T-cell (primary cell): ENCODE results near the gene GDAP2. TPM values are rescaled to one million over a fixed set of nuclear protein-coding genes. Genes with fewer than 3 reads are reported as not detected.

Source experiments
- ATAC-seq, 4 experiments: fragments of 200-7000 bp in 3 of 4; fragments of 150-1000 bp in 1 of 4; cut with Tn5 transposase; replicated peaks in 1 of 4; 1 replicate in 3 of 4; 2 replicates in 1 of 4; pipeline ENCODE4 v1.10.0; 2021; ENCODE audit warnings: moderate library complexity in 3 of 4, mild to moderate bottlenecking in 2 of 4, moderate number of reproducible peaks in 1 of 4
- CTCF ChIA-PET, 2 donors: fragments of 300-600 bp; sonication (Branson Sonifier 250); formaldehyde crosslinking; loops; one replicate each; lab custom pipeline; 2022; ENCODE audit warnings: antibody characterized with exemption in 2 of 2; lab: Charles Lee
- POLR2A ChIA-PET, 2 donors: fragments of 300-600 bp; sonication (Branson Sonifier 250); formaldehyde crosslinking; loops; one replicate each; lab custom pipeline; 2022; ENCODE audit warnings: antibody characterized with exemption in 2 of 2; lab: Charles Lee
- DNase-seq, 35 experiments: peaks; one replicate each; pipeline versions ENCODE4 v3.0.0 to v3.0.0-alpha.2; 2013 to 2023
- H3K27ac ChIP-seq: one replicate; pipeline ENCODE4 v1.5.1; 2013; ENCODE audit warnings: low read length
- H3K27me3 ChIP-seq, 2 experiments: replicated peaks in 1 of 2; 1 replicate in 1 of 2; 2 replicates in 1 of 2; pipeline versions ENCODE4 v1.6.1 to v1.7.0; 2013; ENCODE audit warnings: low read length in 1 of 2, mixed read lengths in 1 of 2; ENCODE audit not compliant: control insufficient read depth in 2 of 2, insufficient read depth in 2 of 2; ENCODE audit errors: extremely low read depth in 1 of 2
- H3K36me3 ChIP-seq, 2 donors: 1 replicate in 1 of 2; 2 replicates in 1 of 2; pipeline versions ENCODE4 v1.6.1 to v1.7.0; 2013; ENCODE audit warnings: low read length in 1 of 2; ENCODE audit not compliant: control insufficient read depth in 2 of 2, insufficient read depth in 1 of 2; ENCODE audit errors: extremely low read depth in 1 of 2
- H3K4me1 ChIP-seq, 2 experiments: 1 replicate in 1 of 2; 2 replicates in 1 of 2; pipeline versions ENCODE4 v1.6.1 to v1.7.0; 2013; ENCODE audit warnings: low read length in 2 of 2, mixed read lengths in 1 of 2; ENCODE audit not compliant: insufficient read depth in 2 of 2, control insufficient read depth in 1 of 2; ENCODE audit errors: extremely low read depth in 1 of 2
- H3K4me3 ChIP-seq, 2 donors: 1 replicate in 1 of 2; 2 replicates in 1 of 2; pipeline versions ENCODE4 v1.5.1 to v1.7.0; 2013; ENCODE audit warnings: mild to moderate bottlenecking in 2 of 2, low read length in 1 of 2, moderate library complexity in 1 of 2; ENCODE audit not compliant: control insufficient read depth in 1 of 2; ENCODE audit errors: extremely low read depth in 1 of 2
- H3K9me3 ChIP-seq: 2 replicates; pipeline ENCODE4 v1.7.0; 2013
- H3K27ac Mint-ChIP-seq, 2 donors: one replicate each; pipeline ENCODE4 v1.8.0; 2020 to 2021; ENCODE audit warnings: mild to moderate bottlenecking in 2 of 2, mixed read lengths in 2 of 2
- H3K27me3 Mint-ChIP-seq, 2 donors: one replicate each; pipeline ENCODE4 v1.8.0; 2021 to 2022; ENCODE audit warnings: mixed read lengths in 2 of 2
- H3K36me3 Mint-ChIP-seq: one replicate; pipeline ENCODE4 v1.8.0; 2021; ENCODE audit warnings: mixed read lengths
- H3K4me1 Mint-ChIP-seq, 3 donors: one replicate each; pipeline ENCODE4 v1.8.0; 2020 to 2022; ENCODE audit warnings: mixed read lengths in 3 of 3, mild to moderate bottlenecking in 1 of 3
- H3K4me3 Mint-ChIP-seq, 3 donors: one replicate each; pipeline ENCODE4 v1.8.0; 2020 to 2022; ENCODE audit warnings: mild to moderate bottlenecking in 3 of 3, mixed read lengths in 3 of 3, moderate library complexity in 3 of 3
- H3K9me3 Mint-ChIP-seq, 3 donors: one replicate each; pipeline ENCODE4 v1.8.0; 2020 to 2022; ENCODE audit warnings: mixed read lengths in 3 of 3
- WGBS: methylation state at CpG from one replicate; pipeline ENCODE4 v1.1.5; 2013; ENCODE audit warnings: missing lambda C conversion rate; ENCODE audit not compliant: insufficient coverage; 5-methylcytosine and 5-hydroxymethylcytosine counted together
- total RNA-seq, 35 experiments: library from RNA in 6 of 35; stranded (reverse) in 6 of 35; fragments of 120-200 nt in 1 of 35; gene quantifications; one replicate each; pipeline versions ENCODE4 v1.2.1 to v1.2.4 and lab custom pipeline; 2013 to 2026

The GDAP2 gene
- total RNA-seq, 5 donors from 2014 or later (not counting 1 experiment from before 2014, with no cell fraction given): 19.9 to 26.4 (median 23.3) TPM

DNA sequence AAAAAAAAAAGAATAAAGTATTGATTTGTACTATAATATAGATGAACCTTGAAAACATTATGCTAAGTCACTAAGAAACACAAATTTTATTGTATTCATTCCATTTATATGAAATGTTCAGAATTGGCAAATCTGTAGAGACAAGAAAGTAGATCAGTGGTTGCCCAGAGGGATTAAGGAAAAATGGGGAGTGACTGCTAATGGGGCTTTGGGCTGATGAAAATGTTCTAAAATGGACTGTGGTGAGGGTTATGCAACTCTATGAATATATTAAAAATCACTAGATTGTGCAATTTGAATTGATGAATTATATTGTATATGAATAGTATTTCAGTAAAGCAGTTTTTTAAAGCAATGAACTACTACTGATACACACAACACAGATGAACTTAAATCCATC is 10.0 kb downstream of the GDAP2 start:
- Mint-ChIP-seq H3K27me3 (no peaks in the 10 kb centered on the region), H3K27ac (no peak overlapping the region), H3K36me3 (peaks cover 45% of the 10 kb centered on the region), H3K4me1 (peaks cover 7 to 15% (median 11%) of the 10 kb centered on the region in 3 donors), H3K9me3 (peaks cover 0 to 7% (median 0%) of the 10 kb centered on the region in 3 donors), H3K4me3 (no peak overlapping the region)
- DNase-seq (no peak), ATAC-seq (no peak)
- no peak overlapping the region for H3K4me3 ChIP-seq
- H3K27me3 ChIP-seq: no peaks in the 10 kb centered on the region
- ChIA-PET POLR2A (no interaction called here), CTCF (no interaction called here)
- no peaks in the 10 kb centered on the region for H3K9me3 ChIP-seq
- no peak overlapping the region for H3K27ac ChIP-seq
- no peaks in the 10 kb centered on the region for H3K4me1 ChIP-seq
- peaks cover 0 to 43% of the 10 kb centered on the region in 2 donors for H3K36me3 ChIP-seq

DNA sequence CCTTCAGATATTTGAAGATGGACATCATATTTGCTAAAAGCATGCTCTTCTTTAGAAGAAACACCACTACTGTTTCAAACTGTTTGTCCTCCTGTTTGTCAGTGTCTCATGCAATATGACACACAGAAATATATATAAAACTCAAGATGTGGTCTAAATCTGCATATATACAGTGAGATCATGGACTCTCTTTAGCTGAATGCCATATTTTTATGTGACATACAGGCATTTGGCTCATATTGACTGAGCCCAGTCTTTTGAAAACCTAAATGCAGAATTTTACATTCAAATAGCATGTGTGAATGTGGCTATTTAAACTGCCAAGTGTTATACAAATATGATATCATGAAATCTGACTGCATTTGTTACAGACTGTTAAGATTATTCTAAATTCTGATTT is 18.4 kb downstream of the GDAP2 start:
- no peaks in the 10 kb centered on the region for H3K27me3 ChIP-seq
- peaks cover 3 to 83% of the 10 kb centered on the region in 2 donors for H3K36me3 ChIP-seq
- Mint-ChIP-seq H3K27ac (no peak overlapping the region), H3K4me1 (peaks cover 8 to 11% (median 9%) of the 10 kb centered on the region in 3 donors), H3K4me3 (no peak overlapping the region), H3K27me3 (no peaks in the 10 kb centered on the region), H3K36me3 (peaks cover 69% of the 10 kb centered on the region), H3K9me3 (peaks cover 0 to 10% (median 0%) of the 10 kb centered on the region in 3 donors)
- no peak overlapping the region for H3K27ac ChIP-seq
- POLR2A ChIA-PET: no interaction called here
- CTCF ChIA-PET: no interaction called here
- no peak for DNase-seq
- H3K4me1 ChIP-seq: no peaks in the 10 kb centered on the region
- H3K9me3 ChIP-seq: no peaks in the 10 kb centered on the region
- no peak for ATAC-seq
- H3K4me3 ChIP-seq: no peak overlapping the region

DNA sequence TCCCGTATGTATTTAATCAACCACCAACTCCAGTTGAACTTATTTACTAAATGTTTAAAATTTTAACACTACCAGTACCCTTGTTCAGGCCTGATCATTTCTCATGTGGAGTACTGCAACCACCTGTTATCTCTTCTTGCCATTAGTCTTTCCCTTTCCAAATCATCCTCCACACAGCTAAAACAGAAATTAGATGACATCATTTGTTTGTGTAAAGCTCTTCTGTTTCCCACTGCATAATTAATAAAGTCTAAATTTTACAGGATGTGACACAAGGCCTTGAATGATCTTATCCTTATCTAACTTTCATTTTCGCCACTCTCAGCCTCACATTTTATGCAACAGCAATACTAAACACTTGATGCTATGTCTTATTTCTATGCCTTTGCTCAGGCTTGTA is 24.4 kb downstream of the GDAP2 start:
- Mint-ChIP-seq H3K4me1 (no peaks in the 10 kb centered on the region), H3K36me3 (peaks cover 60% of the 10 kb centered on the region), H3K9me3 (no peaks in the 10 kb centered on the region), H3K27ac (no peak overlapping the region), H3K27me3 (no peaks in the 10 kb centered on the region), H3K4me3 (no peak overlapping the region)
- Histone ChIP-seq H3K27me3 (no peaks in the 10 kb centered on the region), H3K4me3 (no peak overlapping the region), H3K4me1 (no peaks in the 10 kb centered on the region), H3K27ac (no peak overlapping the region), H3K9me3 (no peaks in the 10 kb centered on the region), H3K36me3 (peaks cover 3 to 64% of the 10 kb centered on the region in 2 donors)
- ATAC-seq (no peak), DNase-seq (no peak)
- ChIA-PET CTCF (interaction anchor here in 1 of 2 donors (1.7 kb wide), 1 partner anchor 9 kb away, joined by 5 read pairs; no protein-coding TSS in a partner anchor), POLR2A (no interaction called here)
- WGBS: 100% methylated on average over 2 of the region's 2 CpGs

DNA sequence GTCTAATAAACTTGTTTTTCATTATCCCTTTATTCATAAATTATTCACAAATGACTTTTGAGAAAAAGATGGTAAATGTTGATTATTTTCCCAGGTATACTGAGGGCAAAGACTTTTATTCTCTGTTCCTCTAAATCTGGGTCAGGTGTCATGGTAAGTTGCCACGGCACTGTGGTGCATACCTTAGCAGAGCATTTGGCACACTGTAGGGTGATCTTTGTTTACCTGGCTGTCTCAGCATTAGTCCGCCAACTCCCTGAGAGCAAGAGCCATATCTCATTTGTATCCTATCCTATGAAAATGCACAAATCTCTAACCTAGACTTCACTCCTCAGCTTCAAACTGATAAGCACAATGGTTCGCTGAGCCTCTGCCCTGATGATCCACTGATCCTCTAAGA is 24.9 kb downstream of the GDAP2 start:
- DNase-seq: no peak
- H3K36me3 Mint-ChIP-seq: peaks cover 57% of the 10 kb centered on the region
- Histone ChIP-seq H3K9me3 (no peaks in the 10 kb centered on the region), H3K4me3 (no peak overlapping the region), H3K4me1 (no peaks in the 10 kb centered on the region), H3K27me3 (no peaks in the 10 kb centered on the region), H3K36me3 (peaks cover 3 to 62% of the 10 kb centered on the region in 2 donors), H3K27ac (no peak overlapping the region)
- POLR2A ChIA-PET: no interaction called here
- 100% methylated on average over 3 of the region's 3 CpGs for WGBS
- no peak for ATAC-seq
- no peak overlapping the region for H3K27ac Mint-ChIP-seq
- CTCF ChIA-PET: no interaction called here
- no peaks in the 10 kb centered on the region for H3K9me3 Mint-ChIP-seq
- H3K27me3 Mint-ChIP-seq: no peaks in the 10 kb centered on the region
- no peak overlapping the region for H3K4me3 Mint-ChIP-seq
- no peaks in the 10 kb centered on the region for H3K4me1 Mint-ChIP-seq

DNA sequence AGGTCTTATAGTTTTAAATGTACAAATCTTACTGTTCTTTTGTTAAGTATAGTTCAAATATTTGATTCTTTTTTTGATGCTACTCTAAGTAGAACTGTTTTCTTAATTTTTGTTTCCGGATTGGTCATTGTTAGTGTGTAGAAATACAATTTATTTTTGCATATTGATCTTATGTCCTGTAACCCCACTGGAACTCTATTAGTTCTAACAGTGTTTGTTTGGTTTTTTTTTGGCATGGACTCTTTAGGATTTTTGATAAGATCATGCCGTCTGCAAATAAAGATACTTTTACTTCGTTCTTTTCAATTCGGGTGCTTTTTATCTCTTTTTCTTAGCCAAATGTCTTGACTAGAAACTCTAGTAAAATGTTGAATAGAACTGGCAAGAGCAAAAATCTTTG is 26.5 kb downstream of the GDAP2 start:
- H3K4me1 Mint-ChIP-seq: no peaks in the 10 kb centered on the region
- ChIA-PET POLR2A (no interaction called here), CTCF (no interaction called here)
- Histone ChIP-seq H3K9me3 (no peaks in the 10 kb centered on the region), H3K4me3 (no peak overlapping the region), H3K4me1 (no peaks in the 10 kb centered on the region), H3K27me3 (no peaks in the 10 kb centered on the region), H3K36me3 (peaks cover 3 to 72% of the 10 kb centered on the region in 2 donors), H3K27ac (no peak overlapping the region)
- no peaks in the 10 kb centered on the region for H3K27me3 Mint-ChIP-seq
- H3K36me3 Mint-ChIP-seq: peaks cover 66% of the 10 kb centered on the region
- DNase-seq (no peak), ATAC-seq (no peak)
- WGBS: 100% methylated on average over 2 of the region's 4 CpGs
- no peak overlapping the region for H3K27ac Mint-ChIP-seq
- H3K9me3 Mint-ChIP-seq: no peaks in the 10 kb centered on the region
- no peak overlapping the region for H3K4me3 Mint-ChIP-seq

DNA sequence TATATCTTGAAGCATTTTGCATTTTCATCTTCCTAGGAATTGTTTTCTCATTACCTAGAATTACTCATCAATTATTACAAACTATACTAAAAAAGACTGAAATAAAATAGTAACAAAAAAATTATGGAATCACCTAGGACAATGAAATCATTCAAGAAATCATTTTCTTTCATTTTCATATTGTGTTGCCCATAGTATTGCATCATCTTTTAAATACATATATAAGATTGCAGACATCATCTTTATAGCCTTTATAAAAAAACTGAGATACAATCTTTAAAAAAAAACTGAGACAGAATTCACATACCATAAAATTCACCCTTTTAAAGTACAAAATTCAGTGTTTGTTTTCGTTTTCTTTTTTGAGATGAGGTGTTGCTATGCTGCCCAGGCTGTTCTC is 29.6 kb downstream of the GDAP2 start:
- Histone ChIP-seq H3K4me1 (no peaks in the 10 kb centered on the region), H3K36me3 (peaks cover 0 to 66% of the 10 kb centered on the region in 2 donors), H3K4me3 (no peak overlapping the region), H3K27ac (no peak overlapping the region), H3K27me3 (no peaks in the 10 kb centered on the region), H3K9me3 (no peaks in the 10 kb centered on the region)
- H3K4me1 Mint-ChIP-seq: peaks cover 2 to 5% (median 2%) of the 10 kb centered on the region in 3 donors
- POLR2A ChIA-PET: no interaction called here
- H3K36me3 Mint-ChIP-seq: peaks cover 50% of the 10 kb centered on the region
- H3K4me3 Mint-ChIP-seq: no peak overlapping the region
- CTCF ChIA-PET: interaction anchor here in 1 of 2 donors (0.6 kb wide), 1 partner anchor 783 kb away, joined by 3 read pairs; no protein-coding TSS in a partner anchor
- DNase-seq: no peak
- no CpG with 5 or more reads among the region's 1 CpG for WGBS
- no peak for ATAC-seq
- no peaks in the 10 kb centered on the region for H3K9me3 Mint-ChIP-seq
- H3K27ac Mint-ChIP-seq: no peak overlapping the region
- H3K27me3 Mint-ChIP-seq: no peaks in the 10 kb centered on the region

DNA sequence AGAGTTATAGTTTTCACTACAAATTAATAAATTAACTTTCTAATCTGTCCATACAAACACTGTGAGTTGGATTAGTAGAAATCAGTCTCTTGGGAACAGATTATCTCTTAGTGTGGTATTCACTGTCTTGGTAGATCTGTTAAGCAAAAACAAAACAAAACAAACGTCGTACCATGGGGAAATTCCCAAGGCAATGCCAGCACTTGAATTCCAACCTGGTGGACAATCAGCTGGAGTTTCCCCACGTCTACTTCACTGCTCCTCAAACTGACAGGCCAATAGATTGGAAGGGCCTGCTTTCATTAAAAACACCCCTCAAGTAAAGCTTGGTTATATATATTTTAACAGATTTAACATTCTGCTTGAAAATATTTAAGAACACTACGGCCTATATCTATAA is 31.9 kb downstream of the GDAP2 start:
- H3K36me3 ChIP-seq: peaks cover 0 to 61% of the 10 kb centered on the region in 2 donors
- H3K27ac ChIP-seq: no peak overlapping the region
- peaks cover 2 to 5% (median 2%) of the 10 kb centered on the region in 3 donors for H3K4me1 Mint-ChIP-seq
- peak overlapping the region in 1 of 2 donors; percentile 39 for H3K27ac Mint-ChIP-seq
- peaks cover 38% of the 10 kb centered on the region for H3K36me3 Mint-ChIP-seq
- no peaks in the 10 kb centered on the region for H3K9me3 Mint-ChIP-seq
- DNase-seq: no peak
- no peaks in the 10 kb centered on the region for H3K4me1 ChIP-seq
- H3K4me3 ChIP-seq: no peak overlapping the region
- H3K27me3 ChIP-seq: no peaks in the 10 kb centered on the region
- POLR2A ChIA-PET: no interaction called here
- no CpG with 5 or more reads among the region's 4 CpGs for WGBS
- CTCF ChIA-PET: interaction anchor here (0.6 to 0.9 kb wide), 2 partner anchors 533 to 830 kb away, joined by 3 read pairs; no protein-coding TSS in a partner anchor
- H3K4me3 Mint-ChIP-seq: no peak overlapping the region
- no peaks in the 10 kb centered on the region for H3K9me3 ChIP-seq
- no peaks in the 10 kb centered on the region for H3K27me3 Mint-ChIP-seq
- no peak for ATAC-seq
